ENCODE data around the gene LNPK.

DNA sequence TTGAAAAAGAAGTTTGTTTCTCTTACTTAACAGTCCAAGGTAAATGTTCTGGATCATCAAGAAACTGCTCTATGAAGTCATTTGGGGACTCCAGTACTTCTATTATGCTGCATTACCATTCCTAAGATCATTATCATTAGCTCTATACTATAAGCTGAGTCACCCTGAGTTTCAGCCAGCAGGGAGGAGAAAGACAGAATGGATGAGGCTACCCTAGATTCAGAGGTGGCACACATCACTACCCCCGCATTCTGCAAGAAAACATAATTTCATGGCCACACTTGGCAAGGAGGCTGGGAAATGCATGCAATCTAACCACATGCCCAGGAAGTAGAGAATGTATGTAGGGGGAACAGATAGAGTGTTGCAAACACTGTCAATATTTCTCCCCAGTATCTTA, 16.6 kb upstream of the LNPK start:
- TF ChIP-seq, protein P1, sequence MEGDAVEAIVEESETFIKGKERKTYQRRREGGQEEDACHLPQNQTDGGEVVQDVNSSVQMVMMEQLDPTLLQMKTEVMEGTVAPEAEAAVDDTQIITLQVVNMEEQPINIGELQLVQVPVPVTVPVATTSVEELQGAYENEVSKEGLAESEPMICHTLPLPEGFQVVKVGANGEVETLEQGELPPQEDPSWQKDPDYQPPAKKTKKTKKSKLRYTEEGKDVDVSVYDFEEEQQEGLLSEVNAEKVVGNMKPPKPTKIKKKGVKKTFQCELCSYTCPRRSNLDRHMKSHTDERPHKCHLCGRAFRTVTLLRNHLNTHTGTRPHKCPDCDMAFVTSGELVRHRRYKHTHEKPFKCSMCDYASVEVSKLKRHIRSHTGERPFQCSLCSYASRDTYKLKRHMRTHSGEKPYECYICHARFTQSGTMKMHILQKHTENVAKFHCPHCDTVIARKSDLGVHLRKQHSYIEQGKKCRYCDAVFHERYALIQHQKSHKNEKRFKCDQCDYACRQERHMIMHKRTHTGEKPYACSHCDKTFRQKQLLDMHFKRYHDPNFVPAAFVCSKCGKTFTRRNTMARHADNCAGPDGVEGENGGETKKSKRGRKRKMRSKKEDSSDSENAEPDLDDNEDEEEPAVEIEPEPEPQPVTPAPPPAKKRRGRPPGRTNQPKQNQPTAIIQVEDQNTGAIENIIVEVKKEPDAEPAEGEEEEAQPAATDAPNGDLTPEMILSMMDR (conservative IDR thresholded peaks at IDR 0.05; ENCODE audit: low read depth, low read length): no peak
- TF ChIP-seq EZH2 (IDR thresholded peaks at IDR 0.05; ENCODE audit: low read length, unreplicated experiment) (no peak), EZH2phosphoT487 (IDR thresholded peaks at IDR 0.05; ENCODE audit: borderline replicate concordance, low read length) (no peak)
